ENCODE measurements around the gene UQCRC1. TPM values are rescaled to one million over a fixed set of nuclear protein-coding genes. Genes with fewer than 3 reads are reported as not detected.

The UQCRC1 gene
- total RNA-seq, 5 donors from 2014 or later (not counting 1 experiment from before 2014, with no cell fraction given), result 93.0 to 109 (median 98.4) TPM

DNA sequence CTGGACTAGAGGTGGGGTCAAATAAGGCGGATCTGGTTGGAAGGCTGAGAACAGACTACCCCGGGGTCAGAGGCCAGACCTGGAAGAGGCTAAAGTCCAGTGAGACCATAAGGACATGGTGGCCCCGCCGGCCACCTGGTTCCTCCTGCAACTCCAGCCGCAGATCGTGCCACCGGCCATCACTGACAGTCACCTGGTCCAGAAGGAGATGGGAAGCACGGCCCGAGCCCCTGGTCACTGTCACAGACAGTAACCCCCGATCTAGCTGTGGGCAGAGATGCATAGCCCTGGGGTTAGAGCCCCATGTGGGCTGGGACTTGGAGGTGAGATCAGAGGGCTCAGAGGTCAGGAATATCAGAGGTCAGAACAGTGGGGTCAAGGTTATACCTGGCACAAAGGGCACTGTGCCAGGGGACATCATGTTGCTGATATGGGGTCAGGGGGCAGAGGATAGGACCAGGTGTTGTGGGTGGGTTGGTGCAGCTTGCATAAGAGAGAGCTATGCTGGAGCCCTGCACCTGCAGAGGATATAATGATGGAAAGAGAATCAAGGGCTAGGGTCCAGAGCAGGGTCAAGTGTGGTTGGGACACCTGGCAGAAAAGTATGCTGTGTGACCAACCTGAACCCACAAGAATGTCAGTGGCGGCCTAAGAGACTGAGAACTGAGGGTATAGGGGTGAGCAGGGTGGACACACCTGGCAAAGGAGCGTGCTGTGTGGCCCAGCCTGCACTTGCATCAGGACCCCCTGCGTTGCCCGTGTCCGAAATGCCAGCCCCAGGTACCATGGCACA lies 43.7 kb upstream of the UQCRC1 start:
- no peak for DNase-seq
- ChIA-PET CTCF (no interaction called here), POLR2A (no interaction called here)
- Mint-ChIP-seq H3K36me3 (no peaks in the 10 kb centered on the region), H3K4me3 (no peak overlapping the region), H3K27me3 (no peaks in the 10 kb centered on the region), H3K27ac (no peak overlapping the region), H3K4me1 (peaks cover 0 to 17% (median 11%) of the 10 kb centered on the region in 3 donors), H3K9me3 (no peaks in the 10 kb centered on the region)
- peaks cover 0 to 7% of the 10 kb centered on the region in 2 experiments for H3K27me3 ChIP-seq (replicated peaks in 1 of 2; ENCODE audit: control insufficient read depth in 2 of 2, extremely low read depth in 1 of 2, insufficient read depth in 2 of 2, low read length in 1 of 2)
- peaks cover 0 to 26% of the 10 kb centered on the region in 2 experiments for H3K4me1 ChIP-seq (ENCODE audit: control insufficient read depth in 1 of 2, extremely low read depth in 1 of 2, insufficient read depth in 2 of 2, low read length in 2 of 2)
- H3K36me3 ChIP-seq (ENCODE audit: control insufficient read depth in 2 of 2, extremely low read depth in 1 of 2, insufficient read depth in 1 of 2, low read length in 1 of 2), result no peaks in the 10 kb centered on the region
- H3K4me3 ChIP-seq (ENCODE audit: control insufficient read depth in 1 of 2, extremely low read depth in 1 of 2, low read length in 1 of 2), result no peak overlapping the region
- ATAC-seq (replicated peaks in 1 of 4), result no peak
- H3K9me3 ChIP-seq, result no peaks in the 10 kb centered on the region
- 91% methylated on average over 15 of the region's 15 CpGs for WGBS (ENCODE audit: insufficient coverage)
- no peak overlapping the region for H3K27ac ChIP-seq (ENCODE audit: low read length)

DNA sequence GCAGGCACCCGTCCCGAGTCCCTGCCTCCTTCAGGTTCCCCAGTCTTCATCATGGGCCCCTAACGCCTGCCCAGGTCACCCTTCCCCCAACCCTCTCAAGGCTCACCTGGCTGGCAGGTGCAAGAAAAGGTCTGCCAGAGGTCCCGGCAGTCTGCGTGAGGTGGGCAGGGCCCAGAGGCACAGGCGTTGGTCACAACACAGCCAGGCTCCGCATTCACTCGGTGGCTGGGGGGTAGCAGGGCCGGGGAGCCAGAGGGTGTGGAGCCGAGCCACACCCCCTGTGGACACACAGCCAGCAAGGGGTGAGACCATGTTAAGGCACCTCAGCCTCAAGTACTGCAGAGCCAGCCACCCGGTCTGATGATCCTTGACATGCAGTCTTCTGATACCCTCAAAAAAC lies 42.3 kb upstream of the UQCRC1 start:
- Histone ChIP-seq H3K27me3 (replicated peaks in 1 of 2; ENCODE audit: control insufficient read depth in 2 of 2, extremely low read depth in 1 of 2, insufficient read depth in 2 of 2, low read length in 1 of 2) (no peaks in the 10 kb centered on the region), H3K4me1 (ENCODE audit: control insufficient read depth in 1 of 2, extremely low read depth in 1 of 2, insufficient read depth in 2 of 2, low read length in 2 of 2) (peaks cover 0 to 16% of the 10 kb centered on the region in 2 experiments), H3K9me3 (no peaks in the 10 kb centered on the region), H3K4me3 (ENCODE audit: control insufficient read depth in 1 of 2, extremely low read depth in 1 of 2, low read length in 1 of 2) (no peak overlapping the region), H3K27ac (ENCODE audit: low read length) (no peak overlapping the region), H3K36me3 (ENCODE audit: control insufficient read depth in 2 of 2, extremely low read depth in 1 of 2, insufficient read depth in 1 of 2, low read length in 1 of 2) (no peaks in the 10 kb centered on the region)
- DNase-seq (no peak), ATAC-seq (replicated peaks in 1 of 4) (no peak)
- no peak overlapping the region for H3K27ac Mint-ChIP-seq
- no peaks in the 10 kb centered on the region for H3K9me3 Mint-ChIP-seq
- CTCF ChIA-PET, result no interaction called here
- POLR2A ChIA-PET, result no interaction called here
- no peak overlapping the region for H3K4me3 Mint-ChIP-seq
- WGBS (ENCODE audit: insufficient coverage), result 93% methylated on average over 11 of the region's 11 CpGs
- H3K27me3 Mint-ChIP-seq, result no peaks in the 10 kb centered on the region
- H3K36me3 Mint-ChIP-seq, result no peaks in the 10 kb centered on the region
- H3K4me1 Mint-ChIP-seq, result peaks cover 0 to 9% (median 6%) of the 10 kb centered on the region in 3 donors

GRCh38 chr3:48650723-48651122 lies 41.3 kb upstream of the UQCRC1 start:
- no peak for DNase-seq
- H3K27ac ChIP-seq (ENCODE audit: low read length), result no peak overlapping the region
- ChIA-PET CTCF (no interaction called here), POLR2A (no interaction called here)
- ATAC-seq (replicated peaks in 1 of 4), result no peak
- H3K27ac Mint-ChIP-seq, result no peak overlapping the region
- no peaks in the 10 kb centered on the region for H3K36me3 ChIP-seq (ENCODE audit: control insufficient read depth in 2 of 2, extremely low read depth in 1 of 2, insufficient read depth in 1 of 2, low read length in 1 of 2)
- H3K27me3 Mint-ChIP-seq, result no peaks in the 10 kb centered on the region
- no peak overlapping the region for H3K4me3 Mint-ChIP-seq
- peaks cover 0 to 9% of the 10 kb centered on the region in 2 experiments for H3K4me1 ChIP-seq (ENCODE audit: control insufficient read depth in 1 of 2, extremely low read depth in 1 of 2, insufficient read depth in 2 of 2, low read length in 2 of 2)
- no peaks in the 10 kb centered on the region for H3K9me3 ChIP-seq
- no peaks in the 10 kb centered on the region for H3K36me3 Mint-ChIP-seq
- peaks cover 0 to 2% of the 10 kb centered on the region in 2 experiments for H3K27me3 ChIP-seq (replicated peaks in 1 of 2; ENCODE audit: control insufficient read depth in 2 of 2, extremely low read depth in 1 of 2, insufficient read depth in 2 of 2, low read length in 1 of 2)
- no peaks in the 10 kb centered on the region for H3K9me3 Mint-ChIP-seq
- H3K4me3 ChIP-seq (ENCODE audit: control insufficient read depth in 1 of 2, extremely low read depth in 1 of 2, low read length in 1 of 2), result no peak overlapping the region
- H3K4me1 Mint-ChIP-seq, result peaks cover 0 to 7% (median 3%) of the 10 kb centered on the region in 3 donors
- 88% methylated on average over 12 of the region's 12 CpGs for WGBS (ENCODE audit: insufficient coverage)

- Mint-ChIP-seq H3K4me3 (no peak overlapping the region), H3K27ac (no peak overlapping the region), H3K4me1 (no peaks in the 10 kb centered on the region), H3K27me3 (no peaks in the 10 kb centered on the region), H3K9me3 (no peaks in the 10 kb centered on the region), H3K36me3 (no peaks in the 10 kb centered on the region)
- Histone ChIP-seq H3K27me3 (replicated peaks in 1 of 2; ENCODE audit: control insufficient read depth in 2 of 2, extremely low read depth in 1 of 2, insufficient read depth in 2 of 2, low read length in 1 of 2) (peaks cover 0 to 2% of the 10 kb centered on the region in 2 experiments), H3K4me3 (ENCODE audit: control insufficient read depth in 1 of 2, extremely low read depth in 1 of 2, low read length in 1 of 2) (no peak overlapping the region), H3K36me3 (ENCODE audit: control insufficient read depth in 2 of 2, extremely low read depth in 1 of 2, insufficient read depth in 1 of 2, low read length in 1 of 2) (no peaks in the 10 kb centered on the region), H3K27ac (ENCODE audit: low read length) (no peak overlapping the region), H3K4me1 (ENCODE audit: control insufficient read depth in 1 of 2, extremely low read depth in 1 of 2, insufficient read depth in 2 of 2, low read length in 2 of 2) (no peaks in the 10 kb centered on the region), H3K9me3 (no peaks in the 10 kb centered on the region)
- ChIA-PET CTCF (no interaction called here), POLR2A (no interaction called here)
- DNase-seq (no peak), ATAC-seq (replicated peaks in 1 of 4) (no peak)
- 87% methylated on average over 12 of the region's 15 CpGs for WGBS (ENCODE audit: insufficient coverage)
Observed at GRCh38 chr3:48648188-48648850, 38.9 kb upstream of the UQCRC1 start.

GRCh38 chr3:48647714-48648113 lies 38.3 kb upstream of the UQCRC1 start:
- H3K4me3 ChIP-seq (ENCODE audit: control insufficient read depth in 1 of 2, extremely low read depth in 1 of 2, low read length in 1 of 2), result no peak overlapping the region
- DNase-seq, result no peak
- no peaks in the 10 kb centered on the region for H3K36me3 ChIP-seq (ENCODE audit: control insufficient read depth in 2 of 2, extremely low read depth in 1 of 2, insufficient read depth in 1 of 2, low read length in 1 of 2)
- ChIA-PET CTCF (no interaction called here), POLR2A (no interaction called here)
- no peaks in the 10 kb centered on the region for H3K4me1 Mint-ChIP-seq
- no peaks in the 10 kb centered on the region for H3K4me1 ChIP-seq (ENCODE audit: control insufficient read depth in 1 of 2, extremely low read depth in 1 of 2, insufficient read depth in 2 of 2, low read length in 2 of 2)
- no peaks in the 10 kb centered on the region for H3K27me3 Mint-ChIP-seq
- H3K27me3 ChIP-seq (replicated peaks in 1 of 2; ENCODE audit: control insufficient read depth in 2 of 2, extremely low read depth in 1 of 2, insufficient read depth in 2 of 2, low read length in 1 of 2), result peaks cover 0 to 2% of the 10 kb centered on the region in 2 experiments
- no peak overlapping the region for H3K27ac ChIP-seq (ENCODE audit: low read length)
- no peak for ATAC-seq (replicated peaks in 1 of 4)
- no peak overlapping the region for H3K27ac Mint-ChIP-seq
- H3K9me3 Mint-ChIP-seq, result no peaks in the 10 kb centered on the region
- 88% methylated on average over 6 of the region's 9 CpGs for WGBS (ENCODE audit: insufficient coverage)
- H3K9me3 ChIP-seq, result no peaks in the 10 kb centered on the region
- no peaks in the 10 kb centered on the region for H3K36me3 Mint-ChIP-seq
- no peak overlapping the region for H3K4me3 Mint-ChIP-seq

DNA sequence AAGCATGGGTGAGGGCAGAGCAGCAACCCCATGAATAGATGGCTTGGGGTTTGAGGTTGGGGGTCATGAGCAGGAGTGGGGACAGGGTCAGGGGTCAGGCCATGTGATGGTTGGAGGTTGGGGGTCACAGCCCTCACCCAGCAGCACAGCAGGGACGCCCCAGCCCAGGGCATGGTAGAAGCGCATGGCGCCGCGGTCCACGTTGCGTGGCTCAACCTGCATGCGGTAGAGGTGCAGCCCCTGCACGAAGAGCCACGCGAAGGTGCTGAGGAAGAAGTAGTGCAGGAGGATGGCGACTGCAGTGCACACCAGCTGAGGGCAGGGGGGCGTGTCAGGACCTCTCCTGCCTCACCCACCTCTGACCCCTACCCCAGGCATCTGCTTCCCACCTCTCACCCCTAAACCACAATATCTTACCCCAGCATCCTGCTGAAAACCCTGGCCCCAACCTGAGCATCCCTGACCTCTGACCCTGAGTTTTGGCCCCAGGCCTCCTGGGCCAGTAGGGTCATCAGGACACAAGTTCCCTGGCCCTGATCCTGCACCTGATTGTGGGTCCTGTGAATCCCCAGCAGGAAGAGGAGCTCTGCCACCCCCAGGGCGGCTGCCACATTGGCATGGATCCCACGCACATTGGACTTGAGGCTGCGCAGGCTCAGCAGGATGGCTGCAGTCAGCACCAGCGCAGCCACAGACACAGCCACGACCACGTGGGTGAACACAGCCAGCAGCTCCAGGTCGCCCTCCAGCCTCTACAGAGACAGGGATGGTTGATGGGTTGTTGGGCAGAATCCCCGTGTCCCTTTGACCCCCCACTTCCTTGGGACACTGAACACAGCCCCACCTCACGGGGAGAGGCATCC lies 35.7 kb upstream of the UQCRC1 start:
- CTCF ChIA-PET, result interaction anchor here in 1 of 2 donors (0.5 kb wide), 1 partner anchor 1452 kb away, joined by 4 read pairs; no protein-coding TSS in a partner anchor
- POLR2A ChIA-PET, result no interaction called here

More for the DNA sequence above, 35.7 kb upstream of the UQCRC1 start:
- Histone ChIP-seq H3K4me3 (ENCODE audit: control insufficient read depth in 1 of 2, extremely low read depth in 1 of 2, low read length in 1 of 2) (no peak overlapping the region), H3K9me3 (no peaks in the 10 kb centered on the region), H3K27me3 (replicated peaks in 1 of 2; ENCODE audit: control insufficient read depth in 2 of 2, extremely low read depth in 1 of 2, insufficient read depth in 2 of 2, low read length in 1 of 2) (peaks cover 0 to 14% of the 10 kb centered on the region in 2 experiments), H3K27ac (ENCODE audit: low read length) (no peak overlapping the region), H3K4me1 (ENCODE audit: control insufficient read depth in 1 of 2, extremely low read depth in 1 of 2, insufficient read depth in 2 of 2, low read length in 2 of 2) (no peaks in the 10 kb centered on the region), H3K36me3 (ENCODE audit: control insufficient read depth in 2 of 2, extremely low read depth in 1 of 2, insufficient read depth in 1 of 2, low read length in 1 of 2) (no peaks in the 10 kb centered on the region)
- no peaks in the 10 kb centered on the region for H3K4me1 Mint-ChIP-seq
- WGBS (ENCODE audit: insufficient coverage), result 93% methylated on average over 14 of the region's 22 CpGs
- no peaks in the 10 kb centered on the region for H3K27me3 Mint-ChIP-seq
- no peaks in the 10 kb centered on the region for H3K36me3 Mint-ChIP-seq
- H3K27ac Mint-ChIP-seq, result no peak overlapping the region
- no peak overlapping the region for H3K4me3 Mint-ChIP-seq
- ATAC-seq (replicated peaks in 1 of 4) (no peak), DNase-seq (no peak)
- H3K9me3 Mint-ChIP-seq, result no peaks in the 10 kb centered on the region

All from T-cell (primary cell).